K562 (cell line): ENCODE results near the gene TRIM27. TPM values are rescaled to one million over a fixed set of nuclear protein-coding genes. Genes with fewer than 3 reads are reported as not detected.
A peak's percentile ranks its signal among the peaks of the same experiment; 100 is the strongest.

Experiments used
- ADNP ChIP-seq: fragments of 200-800 bp; sonication (Bioruptor generic); IDR thresholded peaks from 2 replicates; pipeline ENCODE4 v1.6.1; 2016; ENCODE audit warnings: missing genetic modification characterization, missing compliant biosample characterization
- BRCA1 ChIP-seq, 2 experiments: fragments of 450-650 bp in 1 of 2; sonication (generic) in 1 of 2; formaldehyde crosslinking in 1 of 2; IDR thresholded peaks; 2 replicates each; pipeline versions ENCODE4 v1.5.0 to v1.6.1; 2017 to 2020; ENCODE audit warnings: mild to moderate bottlenecking in 1 of 2, missing genetic modification reagents in 1 of 2
- CREBBP ChIP-seq: IDR thresholded peaks from one replicate; pipeline ENCODE4 v1.6.1; 2012; ENCODE audit warnings: low read depth, mild to moderate bottlenecking, control low read depth, inconsistent platforms, low read length
- ELF4 ChIP-seq: fragments of 450-650 bp; formaldehyde crosslinking; IDR thresholded peaks from 2 replicates; pipeline ENCODE4 v1.4.0; 2022; ENCODE audit warnings: missing genetic modification characterization
- GMEB1 ChIP-seq: fragments of 250-450 bp; sonication (Bioruptor Pico); IDR thresholded peaks from 2 replicates; pipeline ENCODE4 v1.4.0; 2020; ENCODE audit warnings: mild to moderate bottlenecking
- IRF9 ChIP-seq: fragments of 450-650 bp; IDR thresholded peaks from 2 replicates; pipeline ENCODE4 v1.6.1; 2016; ENCODE audit warnings: missing biosample characterization, missing genetic modification characterization
- KLF10 ChIP-seq: fragments of 250-450 bp; sonication (Bioruptor Pico); IDR thresholded peaks from 2 replicates; pipeline ENCODE4 v1.6.1; 2021; ENCODE audit warnings: matching md5 sums
- NUFIP1 ChIP-seq: fragments of 450-650 bp; IDR thresholded peaks from 2 replicates; pipeline ENCODE4 v1.6.1; 2018; ENCODE audit not compliant: partially characterized antibody
- RBFOX2 ChIP-seq: fragments of 200-400 bp; formaldehyde crosslinking; IDR thresholded peaks from 2 replicates; pipeline ENCODE4 v1.6.1; 2017; ENCODE audit warnings: low read depth, mild to moderate bottlenecking, low read length, moderate library complexity
- SMARCA4 ChIP-seq: fragments of 450-650 bp; IDR thresholded peaks from 2 replicates; pipeline ENCODE4 v1.6.1; 2016
- SRF ChIP-seq, 2 experiments: fragments of 250-450, 450-650 bp in 1 of 2; sonication (Bioruptor Pico) in 1 of 2; sonication (generic) in 1 of 2; formaldehyde crosslinking; IDR thresholded peaks; 2 replicates each; pipeline versions ENCODE4 v1.5.0 to v1.5.1; 2020 to 2022; ENCODE audit warnings: mild to moderate bottlenecking in 1 of 2, missing genetic modification reagents in 1 of 2
- ZBTB11 ChIP-seq, 3 experiments: fragments of 200-800 bp in 1 of 3; fragments of 250-450 bp in 1 of 3; fragments of 450-650 bp in 1 of 3; sonication (Bioruptor Pico) in 1 of 3; sonication (Bioruptor generic) in 1 of 3; formaldehyde crosslinking in 1 of 3; IDR thresholded peaks; 2 replicates each; pipeline versions ENCODE4 v1.6.1 to v1.8.0; 2016 to 2022; ENCODE audit warnings: mild to moderate bottlenecking in 2 of 3, missing genetic modification characterization in 2 of 3, missing compliant biosample characterization in 1 of 3, moderate library complexity in 1 of 3
- ZNF436 ChIP-seq: fragments of 250-450, 450-650 bp; sonication (Bioruptor Pico); formaldehyde crosslinking; IDR thresholded peaks from 2 replicates; pipeline ENCODE4 v1.7.0; 2020; ENCODE audit warnings: mild to moderate bottlenecking
- ZNF699 ChIP-seq: fragments of 250-450 bp; sonication (Bioruptor Pico); IDR thresholded peaks from 2 replicates; pipeline ENCODE4 v1.8.0; 2021; ENCODE audit warnings: mild to moderate bottlenecking, moderate library complexity; ENCODE audit not compliant: insufficient replicate concordance
- ZNF76 ChIP-seq: fragments of 250-450 bp; sonication (Bioruptor Pico); IDR thresholded peaks from 2 replicates; pipeline ENCODE4 v1.4.0; 2020; ENCODE audit warnings: mild to moderate bottlenecking, moderate library complexity, borderline replicate concordance
- polyA plus RNA-seq, 8 experiments: library from polyadenylated mRNA; depleted of rRNA in 4 of 8; stranded (reverse) in 5 of 8; unstranded in 3 of 8; fragments of >200 nt; fragmentation: Nextera tagmentation in 2 of 8; fragmentation: Illumina TruSeq in 1 of 8; extraction: Ambion mirVana in 2 of 8; extraction: Trizol in 1 of 8; gene quantifications; 2 replicates each; pipeline versions ENCODE4 v1.2.1 to v1.2.3, GENCODE V29; 2011 to 2014; ENCODE audit warnings: inconsistent platforms in 1 of 8, missing spikeins in 1 of 8
- total RNA-seq, 7 experiments: library from RNA; depleted of rRNA in 6 of 7; stranded (reverse); fragments of >200 nt in 6 of 7; fragmentation: Illumina TruSeq in 2 of 7; extraction: Trizol in 2 of 7; gene quantifications; 2 replicates each; pipeline versions ENCODE4 v1.2.1 to v1.2.3, GENCODE V29; 2011 to 2021; ENCODE audit warnings: low replicate concordance in 1 of 7
- TF ChIP-seq, protein P1 (sequence below): fragments of 450-650 bp; IDR thresholded peaks from 2 replicates; pipeline ENCODE4 v1.6.1; 2017; ENCODE audit warnings: antibody characterized with exemption, mild to moderate bottlenecking

Gene TRIM27
- total and polyA plus RNA-seq, 9 of the 15 experiments (the other 6 are each of a cell fraction or from before 2014, with no cell fraction given) = 37.7 to 235 (median 122) TPM

GRCh38 chr6:28943557-28944411 is 20.0 kb upstream of the TRIM27 start (continued):
- 0 out of 6 replicates have a peak, but pooled peaks of 1 of the 3 experiments have one; percentile 13 for TF ChIP-seq ZBTB11 (CRISPR knock-in tag; IDR thresholded peaks at IDR 0.05)
- peak; percentile 49; the same call in 1 of the 2 replicates for TF ChIP-seq RBFOX2
- TF ChIP-seq, protein P1, sequence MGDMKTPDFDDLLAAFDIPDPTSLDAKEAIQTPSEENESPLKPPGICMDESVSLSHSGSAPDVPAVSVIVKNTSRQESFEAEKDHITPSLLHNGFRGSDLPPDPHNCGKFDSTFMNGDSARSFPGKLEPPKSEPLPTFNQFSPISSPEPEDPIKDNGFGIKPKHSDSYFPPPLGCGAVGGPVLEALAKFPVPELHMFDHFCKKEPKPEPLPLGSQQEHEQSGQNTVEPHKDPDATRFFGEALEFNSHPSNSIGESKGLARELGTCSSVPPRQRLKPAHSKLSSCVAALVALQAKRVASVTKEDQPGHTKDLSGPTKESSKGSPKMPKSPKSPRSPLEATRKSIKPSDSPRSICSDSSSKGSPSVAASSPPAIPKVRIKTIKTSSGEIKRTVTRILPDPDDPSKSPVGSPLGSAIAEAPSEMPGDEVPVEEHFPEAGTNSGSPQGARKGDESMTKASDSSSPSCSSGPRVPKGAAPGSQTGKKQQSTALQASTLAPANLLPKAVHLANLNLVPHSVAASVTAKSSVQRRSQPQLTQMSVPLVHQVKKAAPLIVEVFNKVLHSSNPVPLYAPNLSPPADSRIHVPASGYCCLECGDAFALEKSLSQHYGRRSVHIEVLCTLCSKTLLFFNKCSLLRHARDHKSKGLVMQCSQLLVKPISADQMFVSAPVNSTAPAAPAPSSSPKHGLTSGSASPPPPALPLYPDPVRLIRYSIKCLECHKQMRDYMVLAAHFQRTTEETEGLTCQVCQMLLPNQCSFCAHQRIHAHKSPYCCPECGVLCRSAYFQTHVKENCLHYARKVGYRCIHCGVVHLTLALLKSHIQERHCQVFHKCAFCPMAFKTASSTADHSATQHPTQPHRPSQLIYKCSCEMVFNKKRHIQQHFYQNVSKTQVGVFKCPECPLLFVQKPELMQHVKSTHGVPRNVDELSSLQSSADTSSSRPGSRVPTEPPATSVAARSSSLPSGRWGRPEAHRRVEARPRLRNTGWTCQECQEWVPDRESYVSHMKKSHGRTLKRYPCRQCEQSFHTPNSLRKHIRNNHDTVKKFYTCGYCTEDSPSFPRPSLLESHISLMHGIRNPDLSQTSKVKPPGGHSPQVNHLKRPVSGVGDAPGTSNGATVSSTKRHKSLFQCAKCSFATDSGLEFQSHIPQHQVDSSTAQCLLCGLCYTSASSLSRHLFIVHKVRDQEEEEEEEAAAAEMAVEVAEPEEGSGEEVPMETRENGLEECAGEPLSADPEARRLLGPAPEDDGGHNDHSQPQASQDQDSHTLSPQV = peak; percentile 72; the same call in 1 of the 2 replicates
- no peak for TF ChIP-seq ZNF76 (CRISPR knock-in tag)
- TF ChIP-seq BRCA1 (IDR thresholded peaks at IDR 0.05) = no peak
- TF ChIP-seq BRCA1 (CRISPR knock-in tag; IDR thresholded peaks at IDR 0.05) = no peak
- TF ChIP-seq ZNF436 = no peak
- TF ChIP-seq ADNP (tag) = no peak
- no peak for TF ChIP-seq IRF9 (tag)
- TF ChIP-seq NUFIP1 = peak; percentile 22
- TF ChIP-seq SMARCA4 = no peak; the same call in 1 of the 2 replicates
- TF ChIP-seq CREBBP = no peak
- no peak; a peak in 1 of 4 replicates for TF ChIP-seq SRF (CRISPR knock-in tag; IDR thresholded peaks at IDR 0.05)
- TF ChIP-seq ZNF699 (CRISPR knock-in tag) = no peak
- no peak for TF ChIP-seq GMEB1 (CRISPR knock-in tag)
- TF ChIP-seq ELF4 (CRISPR knock-in tag) = 0 out of 2 replicates have a peak, but pooled peaks have one; percentile 44
- no peak for TF ChIP-seq KLF10 (CRISPR knock-in tag)
